Measurements from ENCODE around the gene GOLPH3.
"Not testable (repeated sequence)": the region's sequence is repeated elsewhere in the genome, so short reads cannot be mapped to it uniquely, and the experiment has no call there.

GOLPH3 gene

GRCh38 chr5:32132757-32133156 is 41.4 kb downstream of the GOLPH3 start:
- DNase-seq: no peak

GRCh38 chr5:32131604-32132003 is 42.5 kb downstream of the GOLPH3 start:
- DNase-seq: no peak

- no peak for DNase-seq
Measured at GRCh38 chr5:32130865-32131264, 43.3 kb downstream of the GOLPH3 start.

- no peak for DNase-seq
Measured at GRCh38 chr5:32129074-32129598, 45.0 kb downstream of the GOLPH3 start.

GRCh38 chr5:32127711-32128110 is 46.4 kb downstream of the GOLPH3 start:
- no peak for DNase-seq

- DNase-seq: no peak
Measured at GRCh38 chr5:32126691-32127090, 47.4 kb downstream of the GOLPH3 start.

GRCh38 chr5:32123889-32124676 is 50.0 kb downstream of the GOLPH3 start:
- no peak for DNase-seq

GRCh38 chr5:32123058-32123805 is 50.9 kb downstream of the GOLPH3 start:
- DNase-seq: no peak

GRCh38 chr5:32118922-32119321 is 55.2 kb downstream of the GOLPH3 start:
- not testable (repeated sequence) for DNase-seq

GRCh38 chr5:32116574-32117313 is 57.4 kb downstream of the GOLPH3 start:
- DNase-seq: no peak

GRCh38 chr5:32115985-32116384 is 58.1 kb downstream of the GOLPH3 start:
- DNase-seq: no peak

GRCh38 chr5:32110111-32110696 is 63.9 kb downstream of the GOLPH3 start:
- DNase-seq: no peak

GRCh38 chr5:32109236-32109635 is 64.9 kb downstream of the GOLPH3 start:
- DNase-seq: no peak

- no peak for DNase-seq
Measured at GRCh38 chr5:32108167-32108566, 66.0 kb downstream of the GOLPH3 start.

GRCh38 chr5:32107291-32107690 is 66.8 kb downstream of the GOLPH3 start:
- DNase-seq: no peak

GRCh38 chr5:32103521-32103920 is 70.6 kb downstream of the GOLPH3 start:
- no peak for DNase-seq

- no peak for DNase-seq
Measured at GRCh38 chr5:32102254-32102986, 71.7 kb downstream of the GOLPH3 start.

GRCh38 chr5:32100691-32101302 is 73.3 kb downstream of the GOLPH3 start:
- DNase-seq: no peak

- no peak for DNase-seq
Measured at GRCh38 chr5:32100230-32100629, 73.9 kb downstream of the GOLPH3 start.

GRCh38 chr5:32099486-32100035 is 74.6 kb downstream of the GOLPH3 start:
- no peak for DNase-seq

GRCh38 chr5:32098890-32099310 is 75.2 kb downstream of the GOLPH3 start:
- no peak for DNase-seq

Data from NK-92 treated with Interleukin-12 subunit alpha and Interleukin-12 subunit beta, amount 100 ng/mL, for 24 hours (cell line).